Glutamatergic neuron (in vitro differentiated cells): Measurements from ENCODE around the gene TAF6. TPM values are rescaled to one million over a fixed set of nuclear protein-coding genes. Genes with fewer than 3 reads are reported as not detected.

Experiments used
- DNase-seq: peaks from one replicate; pipeline ENCODE4 v3.0.0; 2022
- H3K27ac Mint-ChIP-seq: one replicate; pipeline ENCODE4 v1.8.0; 2020; ENCODE audit warnings: mild to moderate bottlenecking, mixed read lengths, inconsistent platforms; ENCODE audit not compliant: unreplicated experiment
- H3K27me3 Mint-ChIP-seq: one replicate; pipeline ENCODE4 v1.8.0; 2020; ENCODE audit warnings: mild to moderate bottlenecking, moderate library complexity, mixed read lengths, inconsistent platforms; ENCODE audit not compliant: unreplicated experiment
- H3K36me3 Mint-ChIP-seq: one replicate; pipeline ENCODE4 v1.8.0; 2020; ENCODE audit warnings: mild to moderate bottlenecking, mixed read lengths, inconsistent platforms; ENCODE audit not compliant: unreplicated experiment
- H3K4me1 Mint-ChIP-seq: one replicate; pipeline ENCODE4 v1.8.0; 2020; ENCODE audit warnings: mild to moderate bottlenecking, low read depth, mixed read lengths, inconsistent platforms; ENCODE audit not compliant: unreplicated experiment
- H3K4me3 Mint-ChIP-seq: one replicate; pipeline ENCODE4 v1.8.0; 2020; ENCODE audit warnings: mild to moderate bottlenecking, mixed read lengths, inconsistent platforms; ENCODE audit not compliant: unreplicated experiment
- H3K9me3 Mint-ChIP-seq: one replicate; pipeline ENCODE4 v1.8.0; 2020; ENCODE audit warnings: mild to moderate bottlenecking, moderate library complexity, mixed read lengths, inconsistent platforms; ENCODE audit not compliant: unreplicated experiment
- CTCF ChIP-seq: fragments of 200-600 bp; sonication (generic); IDR thresholded peaks from one replicate; pipeline ENCODE4 v1.5.0; 2021; ENCODE audit not compliant: partially characterized antibody, unreplicated experiment
- total RNA-seq: library from RNA; stranded (reverse); fragmentation: NEBNext Ultra II Directional; extraction: Animal tissue kit (Norgen Biotek cat#: 25700); gene quantifications from one replicate; pipeline ENCODE4 v1.2.1, GENCODE V29; 2021; ENCODE audit not compliant: unreplicated experiment

The TAF6 gene
- total RNA-seq, 1 donor from 2014 or later: 63.1 TPM

- peaks cover 6% of the 10 kb centered on the region for H3K36me3 Mint-ChIP-seq
- peaks cover 11% of the 10 kb centered on the region for H3K4me1 Mint-ChIP-seq
- peak overlapping the region; percentile 74 for H3K27ac Mint-ChIP-seq
- peaks cover 15% of the 10 kb centered on the region for H3K27me3 Mint-ChIP-seq
- DNase-seq: no peak
- H3K9me3 Mint-ChIP-seq: peaks cover 10% of the 10 kb centered on the region
- no peak for TF ChIP-seq CTCF
- peak overlapping the region; percentile 92 for H3K4me3 Mint-ChIP-seq
Observed at GRCh38 chr7:100082978-100083377, 36.2 kb downstream of the TAF6 start.

- Mint-ChIP-seq H3K27me3 (peaks cover 12% of the 10 kb centered on the region), H3K4me1 (peaks cover 11% of the 10 kb centered on the region), H3K36me3 (peaks cover 12% of the 10 kb centered on the region), H3K4me3 (peak within 1 kb of the TSS; percentile 100), H3K27ac (peak within 1 kb of the TSS; percentile 95), H3K9me3 (peaks cover 10% of the 10 kb centered on the region)
- DNase-seq: peak; percentile 98
- peak; percentile 93 for TF ChIP-seq CTCF
Observed at GRCh38 chr7:100081535-100082102, 37.5 kb downstream of the TAF6 start, which contains the start of gene ZNF3. Gene ZNF3 (minus strand): TSS chr7:100081723. CDS start chr7:100077357, 4,366 bp downstream.

- TF ChIP-seq CTCF: no peak
- DNase-seq: no peak
- peaks cover 18% of the 10 kb centered on the region for H3K36me3 Mint-ChIP-seq
- peaks cover 13% of the 10 kb centered on the region for H3K27me3 Mint-ChIP-seq
- H3K9me3 Mint-ChIP-seq: peaks cover 13% of the 10 kb centered on the region
- H3K27ac Mint-ChIP-seq: peak overlapping the region; percentile 94
- H3K4me3 Mint-ChIP-seq: peak overlapping the region; percentile 100
- H3K4me1 Mint-ChIP-seq: peaks cover 11% of the 10 kb centered on the region
Observed at GRCh38 chr7:100080907-100081534, 38.1 kb downstream of the TAF6 start.

- DNase-seq: no peak
Observed at GRCh38 chr7:100079024-100079560, 40.1 kb downstream of the TAF6 start.

More at GRCh38 chr7:100079024-100079560, 40.1 kb downstream of the TAF6 start:
- TF ChIP-seq CTCF: no peak
- H3K36me3 Mint-ChIP-seq: peaks cover 30% of the 10 kb centered on the region
- peaks cover 18% of the 10 kb centered on the region for H3K9me3 Mint-ChIP-seq
- peak overlapping the region; percentile 52 for H3K27ac Mint-ChIP-seq
- peak overlapping the region; percentile 83 for H3K4me3 Mint-ChIP-seq
- peaks cover 11% of the 10 kb centered on the region for H3K4me1 Mint-ChIP-seq
- H3K27me3 Mint-ChIP-seq: peaks cover 21% of the 10 kb centered on the region
